WTC11 (cell line): ENCODE results near the gene LHFPL6. TPM values are rescaled to one million over a fixed set of nuclear protein-coding genes. Genes with fewer than 3 reads are reported as not detected.

Experiments
- ATAC-seq: fragments of 200-7000 bp; cut with Tn5 transposase; 2 replicates; pipeline ENCODE4 v1.10.0; 2021; ENCODE audit warnings: mild to moderate bottlenecking, moderate library complexity
- CTCF ChIA-PET: fragments of 300-600 bp; sonication (Branson Sonifier 250); formaldehyde crosslinking; loops from one replicate; lab custom pipeline; 2021; ENCODE audit warnings: antibody characterized with exemption; lab: Charles Lee
- POLR2A ChIA-PET: fragments of 350-600 bp; sonication (Branson Sonifier 250); formaldehyde crosslinking; loops from one replicate; lab custom pipeline; 2021; ENCODE audit warnings: antibody characterized with exemption; lab: Charles Lee
- DNase-seq: peaks from one replicate; pipeline ENCODE4 v3.0.0; 2021; ENCODE audit warnings: low spot score
- H3K27ac Mint-ChIP-seq: 2 replicates; pipeline ENCODE4 v1.8.0; 2021; ENCODE audit warnings: mixed read lengths
- H3K27me3 Mint-ChIP-seq: 2 replicates; pipeline ENCODE4 v1.8.0; 2021; ENCODE audit warnings: low read depth, mild to moderate bottlenecking, moderate library complexity, mixed read lengths
- H3K36me3 Mint-ChIP-seq: 2 replicates; pipeline ENCODE4 v1.8.0; 2021; ENCODE audit warnings: mixed read lengths
- H3K4me1 Mint-ChIP-seq: 2 replicates; pipeline ENCODE4 v1.8.0; 2022; ENCODE audit warnings: mixed read lengths
- H3K4me3 Mint-ChIP-seq: 2 replicates; pipeline ENCODE4 v1.8.0; 2021; ENCODE audit warnings: mild to moderate bottlenecking, moderate library complexity, mixed read lengths
- H3K9me3 Mint-ChIP-seq: 2 replicates; pipeline ENCODE4 v1.8.0; 2021; ENCODE audit warnings: mixed read lengths
- ATF2 ChIP-seq: sonication (generic); formaldehyde crosslinking; IDR thresholded peaks from 2 replicates; pipeline ENCODE4 v1.8.1; 2022; ENCODE audit warnings: low read depth, missing genetic modification reagents, borderline replicate concordance
- CBFB ChIP-seq: sonication (generic); formaldehyde crosslinking; IDR thresholded peaks from 2 replicates; pipeline ENCODE4 v1.8.1; 2022; ENCODE audit warnings: mild to moderate bottlenecking, low read depth, missing genetic modification reagents
- CDX4 ChIP-seq: fragments of 250-450 bp; sonication (Bioruptor Pico); IDR thresholded peaks from 2 replicates; pipeline ENCODE4 v1.9.0; 2021; ENCODE audit warnings: moderate library complexity, mild to moderate bottlenecking, inconsistent platforms, borderline replicate concordance
- CREB1 ChIP-seq: sonication (generic); formaldehyde crosslinking; IDR thresholded peaks from 2 replicates; pipeline ENCODE4 v1.8.0; 2023; ENCODE audit warnings: mild to moderate bottlenecking, missing genetic modification reagents
- ELF4 ChIP-seq: sonication (generic); formaldehyde crosslinking; IDR thresholded peaks from 2 replicates; pipeline ENCODE4 v1.8.1; 2022; ENCODE audit warnings: low read depth, mild to moderate bottlenecking, moderate library complexity, missing genetic modification reagents
- GRHL2 ChIP-seq: fragments of 250-450 bp; sonication (Bioruptor Pico); IDR thresholded peaks from 2 replicates; pipeline ENCODE4 v1.8.0; 2022; ENCODE audit warnings: mild to moderate bottlenecking, moderate library complexity; ENCODE audit not compliant: insufficient replicate concordance, severe bottlenecking
- IRF2 ChIP-seq: sonication (generic); formaldehyde crosslinking; IDR thresholded peaks from 2 replicates; pipeline ENCODE4 v1.8.0; 2022; ENCODE audit warnings: low read depth, missing genetic modification reagents, borderline replicate concordance
- JUN ChIP-seq: sonication (generic); formaldehyde crosslinking; IDR thresholded peaks from 2 replicates; pipeline ENCODE4 v1.8.0; 2023; ENCODE audit warnings: mild to moderate bottlenecking, missing genetic modification reagents
- MLX ChIP-seq: sonication (generic); formaldehyde crosslinking; IDR thresholded peaks from 2 replicates; pipeline ENCODE4 v1.8.1; 2023; ENCODE audit warnings: mild to moderate bottlenecking, missing genetic modification reagents, moderate library complexity
- OVOL2 ChIP-seq: fragments of 250-450 bp; sonication (Bioruptor Pico); IDR thresholded peaks from 2 replicates; pipeline ENCODE4 v1.9.0; 2021; ENCODE audit warnings: mild to moderate bottlenecking, borderline replicate concordance
- RORB ChIP-seq: fragments of 250-450 bp; sonication (Bioruptor Pico); IDR thresholded peaks from 2 replicates; pipeline ENCODE4 v1.9.0; 2021; ENCODE audit warnings: mild to moderate bottlenecking
- SMAD4 ChIP-seq: sonication (generic); formaldehyde crosslinking; IDR thresholded peaks from 2 replicates; pipeline ENCODE4 v1.8.0; 2022; ENCODE audit warnings: mild to moderate bottlenecking, missing genetic modification reagents
- SP1 ChIP-seq: sonication (generic); formaldehyde crosslinking; conservative IDR thresholded peaks from 2 replicates; pipeline ENCODE4 v1.8.1; 2022; ENCODE audit warnings: missing genetic modification reagents
- TEAD4 ChIP-seq: sonication (generic); formaldehyde crosslinking; IDR thresholded peaks from 2 replicates; pipeline ENCODE4 v1.8.0; 2022; ENCODE audit warnings: mild to moderate bottlenecking, missing genetic modification reagents
- TP53 ChIP-seq: sonication (generic); formaldehyde crosslinking; IDR thresholded peaks from 2 replicates; pipeline ENCODE4 v1.8.1; 2023; ENCODE audit warnings: mild to moderate bottlenecking, missing genetic modification reagents
- ZNF281 ChIP-seq: sonication (generic); formaldehyde crosslinking; IDR thresholded peaks from 2 replicates; pipeline ENCODE4 v1.8.0; 2023; ENCODE audit warnings: mild to moderate bottlenecking, missing genetic modification reagents
- ZNF317 ChIP-seq: sonication (generic); formaldehyde crosslinking; IDR thresholded peaks from 2 replicates; pipeline ENCODE4 v1.8.1; 2023; ENCODE audit warnings: low read depth, mild to moderate bottlenecking, moderate library complexity, missing genetic modification reagents, borderline replicate concordance
- ZNF512 ChIP-seq: sonication (generic); formaldehyde crosslinking; IDR thresholded peaks from 2 replicates; pipeline ENCODE4 v1.8.1; 2022; ENCODE audit warnings: missing genetic modification reagents, borderline replicate concordance
- ZNF532 ChIP-seq: fragments of 250-450 bp; sonication (Bioruptor Pico); IDR thresholded peaks from 2 replicates; pipeline ENCODE4 v1.9.0; 2021; ENCODE audit warnings: mild to moderate bottlenecking, borderline replicate concordance
- total RNA-seq: library from RNA; stranded (reverse); gene quantifications from 3 replicates; pipeline ENCODE4 v1.2.3, GENCODE V29; 2021

Gene LHFPL6
- total RNA-seq, 1 experiment from 2014 or later = 4.5 TPM

GRCh38 chr13:39637890-39638289 lies 34.9 kb upstream of the LHFPL6 start:
- Mint-ChIP-seq H3K9me3 (peaks cover 4% of the 10 kb centered on the region), H3K27me3 (peaks cover 9% of the 10 kb centered on the region), H3K36me3 (no peaks in the 10 kb centered on the region), H3K27ac (no peak overlapping the region), H3K4me3 (no peak overlapping the region), H3K4me1 (peaks cover 4% of the 10 kb centered on the region)
- ATAC-seq = no peak
- no peak for DNase-seq
- ChIA-PET CTCF (no interaction called here), POLR2A (no interaction called here)
- no peak for TF ChIP-seq GRHL2 (CRISPR knock-in tag)
- TF ChIP-seq OVOL2 (CRISPR knock-in tag) = no peak
- TF ChIP-seq MLX = no peak
- no peak for TF ChIP-seq SMAD4
- TF ChIP-seq CDX4 = no peak
- no peak for TF ChIP-seq ELF4 (CRISPR knock-in tag)
- TF ChIP-seq ZNF512 (CRISPR knock-in tag) = no peak
- TF ChIP-seq TEAD4 (CRISPR knock-in tag) = no peak
- TF ChIP-seq IRF2 (CRISPR knock-in tag) = no peak
- no peak for TF ChIP-seq ZNF281
- TF ChIP-seq RORB (CRISPR knock-in tag) = no peak
- TF ChIP-seq ZNF532 (CRISPR knock-in tag) = no peak
- no peak for TF ChIP-seq TP53
- TF ChIP-seq ATF2 (CRISPR knock-in tag) = no peak
- no peak for TF ChIP-seq CREB1 (CRISPR knock-in tag)
- TF ChIP-seq SP1 = no peak
- no peak for TF ChIP-seq CBFB (CRISPR knock-in tag)
- TF ChIP-seq ZNF317 (CRISPR knock-in tag) = no peak
- no peak for TF ChIP-seq JUN (CRISPR knock-in tag)
- TF ChIP-seq, all 79 proteins: peak for 0
